Natural killer cell (primary cell): ENCODE results near the gene CEMIP. TPM values are rescaled to one million over a fixed set of nuclear protein-coding genes. Genes with fewer than 3 reads are reported as not detected.

ENCODE experiments used
- ATAC-seq, 3 donors: fragments of 150-1000 bp in 2 of 3; fragments of 200-7000 bp in 1 of 3; cut with Tn5 transposase; 1 replicate in 1 of 3; 2 replicates in 2 of 3; pipeline ENCODE4 v1.10.0; 2021; ENCODE audit warnings: mild to moderate bottlenecking in 2 of 3, moderate library complexity in 2 of 3
- DNase-seq, 2 donors: peaks; one replicate each; pipeline versions ENCODE4 v3.0.0 to v3.0.0-alpha.2; 2013 to 2021; ENCODE audit warnings: mixed read lengths in 1 of 2
- H3K27ac ChIP-seq: one replicate; pipeline ENCODE4 v1.5.1; 2013; ENCODE audit warnings: mild to moderate bottlenecking, low read length
- H3K27me3 ChIP-seq: one replicate; pipeline ENCODE4 v1.6.1; 2013; ENCODE audit warnings: low read length; ENCODE audit not compliant: control insufficient read depth, insufficient read depth
- H3K36me3 ChIP-seq: one replicate; pipeline ENCODE4 v1.6.1; 2013; ENCODE audit warnings: low read length; ENCODE audit not compliant: control insufficient read depth, insufficient read depth
- H3K4me1 ChIP-seq: one replicate; pipeline ENCODE4 v1.6.1; 2013; ENCODE audit warnings: low read length; ENCODE audit not compliant: control insufficient read depth, insufficient read depth
- H3K4me3 ChIP-seq: one replicate; pipeline ENCODE4 v1.5.1; 2013; ENCODE audit warnings: low read length
- H3K9me3 ChIP-seq: one replicate; pipeline ENCODE4 v1.6.1; 2013; ENCODE audit warnings: low read length; ENCODE audit not compliant: control insufficient read depth, insufficient read depth
- H3K27ac Mint-ChIP-seq, 2 donors: one replicate each; pipeline ENCODE4 v1.8.0; 2022; ENCODE audit warnings: mild to moderate bottlenecking in 2 of 2, mixed read lengths in 2 of 2, moderate library complexity in 1 of 2
- H3K27me3 Mint-ChIP-seq, 2 donors: one replicate each; pipeline ENCODE4 v1.8.0; 2022; ENCODE audit warnings: low read depth in 2 of 2, mixed read lengths in 2 of 2
- H3K36me3 Mint-ChIP-seq: one replicate; pipeline ENCODE4 v1.8.0; 2022; ENCODE audit warnings: mixed read lengths
- H3K4me1 Mint-ChIP-seq, 2 donors: one replicate each; pipeline ENCODE4 v1.8.0; 2022; ENCODE audit warnings: mixed read lengths in 2 of 2
- H3K4me3 Mint-ChIP-seq: one replicate; pipeline ENCODE4 v1.8.0; 2022; ENCODE audit warnings: mild to moderate bottlenecking, moderate library complexity, mixed read lengths
- H3K9me3 Mint-ChIP-seq, 2 donors: one replicate each; pipeline ENCODE4 v1.8.0; 2022; ENCODE audit warnings: mixed read lengths in 2 of 2
- CTCF ChIP-seq: fragments of 200-600 bp; IDR thresholded peaks from one replicate; pipeline ENCODE4 v1.8.0; 2022; ENCODE audit warnings: antibody characterized with exemption
- WGBS: methylation state at CpG from one replicate; pipeline ENCODE4 v1.1.7; 2013; ENCODE audit warnings: missing lambda C conversion rate; ENCODE audit not compliant: insufficient coverage; 5-methylcytosine and 5-hydroxymethylcytosine counted together
- intact Hi-C: fragments of 100-400 bp; cut with micrococcal nuclease; formaldehyde crosslinking; loops from one replicate; pipeline ENCODE4 v1.14.2; 2022
- total RNA-seq, 4 donors: library from RNA; stranded (reverse); fragments of 120-200 nt in 1 of 4; gene quantifications; one replicate each; pipeline versions ENCODE4 v1.2.3 to v1.2.4, GENCODE V29; 2013 to 2022

CEMIP gene
- total RNA-seq, 3 donors from 2014 or later (not counting 1 experiment from before 2014, with no cell fraction given) = 0.07 to 0.82 TPM; not detected in 1

GRCh38 chr15:80992006-80992405 lies 212.8 kb downstream of the CEMIP start:
- no peak overlapping the region for H3K27ac ChIP-seq
- no peaks in the 10 kb centered on the region for H3K27me3 ChIP-seq
- Mint-ChIP-seq H3K4me3 (no peak overlapping the region), H3K27ac (no peak overlapping the region), H3K9me3 (no peaks in the 10 kb centered on the region), H3K4me1 (peaks cover 27 to 28% of the 10 kb centered on the region in 2 donors), H3K36me3 (no peaks in the 10 kb centered on the region), H3K27me3 (no peaks in the 10 kb centered on the region)
- H3K4me3 ChIP-seq = no peak overlapping the region
- H3K9me3 ChIP-seq = no peaks in the 10 kb centered on the region
- WGBS = 90% methylated on average over 3 of the region's 4 CpGs
- intact Hi-C loops = no loop called here
- DNase-seq (no peak), ATAC-seq (no peak)
- peaks cover 16% of the 10 kb centered on the region for H3K4me1 ChIP-seq
- no peak for TF ChIP-seq CTCF
- no peaks in the 10 kb centered on the region for H3K36me3 ChIP-seq

- no peak for ATAC-seq
These were observed 213.3 kb downstream of the CEMIP start for GRCh38 chr15:80992441-80992840.

GRCh38 chr15:80996247-80996646 lies 217.1 kb downstream of the CEMIP start:
- no peaks in the 10 kb centered on the region for H3K36me3 ChIP-seq
- Mint-ChIP-seq H3K36me3 (no peaks in the 10 kb centered on the region), H3K4me1 (peaks cover 18 to 21% of the 10 kb centered on the region in 2 donors), H3K9me3 (no peaks in the 10 kb centered on the region), H3K27me3 (no peaks in the 10 kb centered on the region), H3K27ac (no peak overlapping the region), H3K4me3 (no peak overlapping the region)
- ATAC-seq (no peak), DNase-seq (peak in 1 of 2 donors; percentile 57)
- TF ChIP-seq CTCF = no peak
- WGBS = no CpG with 5 or more reads among the region's 1 CpG
- no peaks in the 10 kb centered on the region for H3K9me3 ChIP-seq
- H3K4me1 ChIP-seq = peaks cover 9% of the 10 kb centered on the region
- H3K27me3 ChIP-seq = no peaks in the 10 kb centered on the region
- intact Hi-C loops = no loop called here
- no peak overlapping the region for H3K27ac ChIP-seq
- H3K4me3 ChIP-seq = no peak overlapping the region

More at GRCh38 chr15:80992441-80992840, 213.3 kb downstream of the CEMIP start:
- Mint-ChIP-seq H3K4me1 (peaks cover 25 to 26% of the 10 kb centered on the region in 2 donors), H3K27ac (no peak overlapping the region), H3K9me3 (no peaks in the 10 kb centered on the region), H3K4me3 (no peak overlapping the region), H3K27me3 (no peaks in the 10 kb centered on the region), H3K36me3 (no peaks in the 10 kb centered on the region)
- no peak for TF ChIP-seq CTCF
- H3K4me3 ChIP-seq = no peak overlapping the region
- no peak for DNase-seq
- 100% methylated on average over 1 of the region's 1 CpG for WGBS
- H3K27me3 ChIP-seq = no peaks in the 10 kb centered on the region
- no peak overlapping the region for H3K27ac ChIP-seq
- H3K4me1 ChIP-seq = peaks cover 16% of the 10 kb centered on the region
- intact Hi-C loops = no loop called here
- no peaks in the 10 kb centered on the region for H3K9me3 ChIP-seq
- no peaks in the 10 kb centered on the region for H3K36me3 ChIP-seq

GRCh38 chr15:80997692-80998091 lies 218.5 kb downstream of the CEMIP start:
- WGBS = 100% methylated on average over 1 of the region's 1 CpG
- ATAC-seq (no peak), DNase-seq (no peak)
- no peaks in the 10 kb centered on the region for H3K36me3 ChIP-seq
- no peaks in the 10 kb centered on the region for H3K9me3 ChIP-seq
- intact Hi-C loops = no loop called here
- Mint-ChIP-seq H3K9me3 (no peaks in the 10 kb centered on the region), H3K4me3 (no peak overlapping the region), H3K27me3 (no peaks in the 10 kb centered on the region), H3K4me1 (peaks cover 18 to 25% of the 10 kb centered on the region in 2 donors), H3K27ac (no peak overlapping the region), H3K36me3 (no peaks in the 10 kb centered on the region)
- no peak overlapping the region for H3K27ac ChIP-seq
- TF ChIP-seq CTCF = no peak
- H3K4me1 ChIP-seq = peaks cover 13% of the 10 kb centered on the region
- H3K4me3 ChIP-seq = no peak overlapping the region
- no peaks in the 10 kb centered on the region for H3K27me3 ChIP-seq
